OCI-LY1 (cell line): Measurements from ENCODE around the gene PAX3.

ENCODE experiments used
- H2AFZ ChIP-seq: fragments of 200-600 bp; sonication (generic), shearing (Covaris generic); 2 replicates; pipeline ENCODE4 v1.6.0; 2014; ENCODE audit warnings: antibody characterized with exemption, mild to moderate bottlenecking, low read length
- H3F3A ChIP-seq: fragments of 200-600 bp; sonication (generic), shearing (Covaris generic); 2 replicates; pipeline ENCODE4 v1.6.0; 2014; ENCODE audit warnings: mild to moderate bottlenecking, antibody characterized with exemption, low read length, moderate library complexity; ENCODE audit not compliant: insufficient read depth
- H3K27ac ChIP-seq: fragments of 200-600 bp; sonication (generic); 2 replicates; pipeline ENCODE4 v1.5.1; 2014; ENCODE audit warnings: low read length, mixed run types, mild to moderate bottlenecking, low read depth; ENCODE audit not compliant: poor library complexity, severe bottlenecking
- H3K27me3 ChIP-seq: fragments of 200-600 bp; sonication (generic); 2 replicates; pipeline ENCODE4 v1.6.0; 2014; ENCODE audit warnings: antibody characterized with exemption, mild to moderate bottlenecking, low read length, moderate library complexity; ENCODE audit not compliant: insufficient read depth
- H3K36me3 ChIP-seq: fragments of 200-600 bp; sonication (generic); 2 replicates; pipeline ENCODE4 v1.6.1; 2014; ENCODE audit warnings: mild to moderate bottlenecking, antibody characterized with exemption, low read length, moderate library complexity, mixed read lengths; ENCODE audit not compliant: insufficient read depth
- H3K4me1 ChIP-seq: fragments of 200-600 bp; sonication (generic); 2 replicates; pipeline ENCODE4 v1.5.1; 2014; ENCODE audit warnings: mild to moderate bottlenecking, low read length, moderate library complexity; ENCODE audit not compliant: insufficient read depth, severe bottlenecking
- H3K4me2 ChIP-seq: fragments of 200-600 bp; sonication (generic), shearing (Covaris generic); 2 replicates; pipeline ENCODE4 v1.6.1; 2014; ENCODE audit warnings: low read length
- H3K4me3 ChIP-seq: fragments of 200-600 bp; sonication (generic); 2 replicates; pipeline ENCODE4 v1.5.1; 2014; ENCODE audit warnings: low read length, low read depth, mild to moderate bottlenecking, mixed read lengths; ENCODE audit not compliant: poor library complexity, severe bottlenecking
- H3K79me2 ChIP-seq: fragments of 200-600 bp; shearing (Covaris generic); 2 replicates; pipeline ENCODE4 v1.6.1; 2016; ENCODE audit warnings: mixed run types, low read length, mixed read lengths; ENCODE audit not compliant: insufficient read depth
- H3K9ac ChIP-seq: fragments of 200-600 bp; sonication (generic), shearing (Covaris generic); 2 replicates; pipeline ENCODE4 v1.6.1; 2014; ENCODE audit warnings: mild to moderate bottlenecking, low read length, mixed read lengths
- H3K9me2 ChIP-seq: fragments of 200-600 bp; sonication (generic), shearing (Covaris generic); 2 replicates; pipeline ENCODE4 v1.6.1; 2014; ENCODE audit warnings: low read depth, mild to moderate bottlenecking, low read length, mixed read lengths
- H3K9me3 ChIP-seq: fragments of 200-600 bp; shearing (Covaris generic); 2 replicates; pipeline ENCODE4 v1.6.1; 2014; ENCODE audit warnings: low read length, mixed read lengths
- H4K20me1 ChIP-seq: fragments of 200-600 bp; sonication (generic), shearing (Covaris generic); 2 replicates; pipeline ENCODE4 v1.6.0; 2016; ENCODE audit warnings: mild to moderate bottlenecking, low read length; ENCODE audit not compliant: insufficient read depth
- CTCF ChIP-seq: fragments of 200-600 bp; sonication (generic), shearing (Covaris generic); IDR thresholded peaks from 2 replicates; pipeline ENCODE4 v1.5.1; 2017; ENCODE audit warnings: mild to moderate bottlenecking, antibody characterized with exemption, low read length, moderate library complexity, mixed read lengths
- EZH2 ChIP-seq: fragments of 200-600 bp; sonication (generic), shearing (Covaris generic); IDR thresholded peaks from 2 replicates; pipeline ENCODE4 v1.8.0; 2017; ENCODE audit warnings: borderline replicate concordance, mixed run types, mild to moderate bottlenecking, antibody characterized with exemption, low read length, moderate library complexity, mixed read lengths

PAX3 gene

GRCh38 chr2:222196159-222196558 lies 102.6 kb downstream of the PAX3 start:
- Histone ChIP-seq H3F3A (no peaks in the 10 kb centered on the region), H3K79me2 (no peaks in the 10 kb centered on the region), H4K20me1 (no peaks in the 10 kb centered on the region), H3K9me2 (no peaks in the 10 kb centered on the region), H3K27me3 (no peaks in the 10 kb centered on the region), H3K4me2 (no peak overlapping the region), H3K36me3 (no peaks in the 10 kb centered on the region), H3K9ac (no peak overlapping the region), H3K4me3 (no peak overlapping the region), H3K4me1 (no peaks in the 10 kb centered on the region), H3K27ac (no peak overlapping the region), H3K9me3 (no peaks in the 10 kb centered on the region), H2AFZ (no peak overlapping the region)
- TF ChIP-seq EZH2 (no peak), CTCF (no peak)

- Histone ChIP-seq H3K9me2 (no peaks in the 10 kb centered on the region), H3K9me3 (no peaks in the 10 kb centered on the region), H3K79me2 (no peaks in the 10 kb centered on the region), H3K9ac (no peak overlapping the region), H3K4me3 (no peak overlapping the region), H3K4me1 (no peaks in the 10 kb centered on the region), H3K36me3 (no peaks in the 10 kb centered on the region), H3F3A (no peaks in the 10 kb centered on the region), H4K20me1 (no peaks in the 10 kb centered on the region), H3K27ac (no peak overlapping the region), H2AFZ (no peak overlapping the region), H3K27me3 (no peaks in the 10 kb centered on the region), H3K4me2 (no peak overlapping the region)
- TF ChIP-seq EZH2: no peak
- no peak for TF ChIP-seq CTCF
These were observed 104.1 kb downstream of the PAX3 start for GRCh38 chr2:222194669-222195068.

GRCh38 chr2:222193328-222193983 lies 105.3 kb downstream of the PAX3 start:
- H3K27ac ChIP-seq: no peak overlapping the region
- no peaks in the 10 kb centered on the region for H3F3A ChIP-seq
- no peaks in the 10 kb centered on the region for H3K9me2 ChIP-seq
- no peak overlapping the region for H3K4me3 ChIP-seq
- H3K79me2 ChIP-seq: no peaks in the 10 kb centered on the region
- H3K9me3 ChIP-seq: no peaks in the 10 kb centered on the region
- H3K4me1 ChIP-seq: no peaks in the 10 kb centered on the region
- no peak overlapping the region for H2AFZ ChIP-seq
- H3K36me3 ChIP-seq: no peaks in the 10 kb centered on the region
- no peak for TF ChIP-seq EZH2
- no peak for TF ChIP-seq CTCF
- H3K9ac ChIP-seq: no peak overlapping the region
- no peaks in the 10 kb centered on the region for H3K27me3 ChIP-seq
- H4K20me1 ChIP-seq: no peaks in the 10 kb centered on the region
- no peak overlapping the region for H3K4me2 ChIP-seq
